Measurements from ENCODE around the gene HELZ.

DNA sequence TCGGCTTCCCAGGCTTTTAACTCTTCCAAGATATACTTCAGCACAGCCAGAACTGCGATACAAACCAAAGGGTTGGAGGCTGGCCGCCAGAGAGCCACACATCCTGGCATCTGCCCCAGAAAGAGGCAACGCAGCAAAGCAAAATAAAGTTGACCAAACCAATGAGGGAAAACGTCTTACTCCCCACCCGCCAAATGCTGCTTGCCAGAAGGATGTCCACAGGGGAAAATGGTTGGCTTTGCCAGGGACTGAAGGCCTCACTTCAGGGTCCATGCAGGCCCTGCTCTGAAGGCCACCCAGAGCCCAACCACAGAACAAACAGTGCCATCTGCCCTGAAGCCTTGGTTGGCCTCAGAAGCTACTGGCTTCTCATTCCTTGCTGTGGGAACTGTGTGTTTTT, 185.6 kb downstream of the HELZ start:
- TF ChIP-seq, protein P1, sequence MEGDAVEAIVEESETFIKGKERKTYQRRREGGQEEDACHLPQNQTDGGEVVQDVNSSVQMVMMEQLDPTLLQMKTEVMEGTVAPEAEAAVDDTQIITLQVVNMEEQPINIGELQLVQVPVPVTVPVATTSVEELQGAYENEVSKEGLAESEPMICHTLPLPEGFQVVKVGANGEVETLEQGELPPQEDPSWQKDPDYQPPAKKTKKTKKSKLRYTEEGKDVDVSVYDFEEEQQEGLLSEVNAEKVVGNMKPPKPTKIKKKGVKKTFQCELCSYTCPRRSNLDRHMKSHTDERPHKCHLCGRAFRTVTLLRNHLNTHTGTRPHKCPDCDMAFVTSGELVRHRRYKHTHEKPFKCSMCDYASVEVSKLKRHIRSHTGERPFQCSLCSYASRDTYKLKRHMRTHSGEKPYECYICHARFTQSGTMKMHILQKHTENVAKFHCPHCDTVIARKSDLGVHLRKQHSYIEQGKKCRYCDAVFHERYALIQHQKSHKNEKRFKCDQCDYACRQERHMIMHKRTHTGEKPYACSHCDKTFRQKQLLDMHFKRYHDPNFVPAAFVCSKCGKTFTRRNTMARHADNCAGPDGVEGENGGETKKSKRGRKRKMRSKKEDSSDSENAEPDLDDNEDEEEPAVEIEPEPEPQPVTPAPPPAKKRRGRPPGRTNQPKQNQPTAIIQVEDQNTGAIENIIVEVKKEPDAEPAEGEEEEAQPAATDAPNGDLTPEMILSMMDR (IDR thresholded peaks at IDR 0.05) = no peak
- no peak for TF ChIP-seq EZH2 (IDR thresholded peaks at IDR 0.05)
- no peak for TF ChIP-seq EZH2phosphoT487 (IDR thresholded peaks at IDR 0.05)
